Thyroid gland (tissue), 4 donors: ENCODE results near the gene METTL9. TPM values are rescaled to one million over a fixed set of nuclear protein-coding genes. Genes with fewer than 3 reads are reported as not detected.

ENCODE experiments used
- DNase-seq, 2 donors: peaks; one replicate each; pipeline ENCODE4 v3.0.0-alpha.2; 2019
- H3K27ac ChIP-seq, 3 donors: fragments of 200-600 bp; sonication (generic); 1 replicate in 2 of 3; 2 replicates in 1 of 3; pipeline ENCODE4 v1.5.1; 2016 to 2019; ENCODE audit warnings: mild to moderate bottlenecking in 1 of 3, moderate library complexity in 1 of 3
- H3K27me3 ChIP-seq: fragments of 200-600 bp; sonication (generic); one replicate; pipeline ENCODE4 v1.5.1; 2019
- H3K36me3 ChIP-seq, 2 donors: fragments of 200-600 bp; sonication (generic); one replicate each; pipeline ENCODE4 v1.5.1; 2016 to 2019
- H3K4me1 ChIP-seq, 2 donors: fragments of 200-600 bp; sonication (generic); one replicate each; pipeline ENCODE4 v1.5.1; 2017 to 2019
- H3K4me3 ChIP-seq, 3 donors: fragments of 200-600 bp; sonication (generic); replicated peaks in 1 of 3; 1 replicate in 2 of 3; 2 replicates in 1 of 3; pipeline ENCODE4 v1.5.1; 2016; ENCODE audit warnings: mild to moderate bottlenecking in 1 of 3
- H3K9me3 ChIP-seq: fragments of 200-600 bp; sonication (generic); one replicate; pipeline ENCODE4 v1.5.1; 2017
- CTCF ChIP-seq, 6 experiments: fragments of 200-600 bp in 3 of 6; fragments of 450-650 bp in 3 of 6; sonication (generic) in 3 of 6; IDR thresholded peaks; one replicate each; pipeline ENCODE4 v1.5.1; 2016 to 2019; ENCODE audit warnings: antibody characterized with exemption in 6 of 6, mild to moderate bottlenecking in 2 of 6, inconsistent platforms in 1 of 6, moderate library complexity in 1 of 6
- POLR2A ChIP-seq, 2 donors: fragments of 450-650 bp; IDR thresholded peaks; one replicate each; pipeline ENCODE4 v1.6.1; 2017; ENCODE audit warnings: antibody characterized with exemption in 2 of 2, mild to moderate bottlenecking in 2 of 2, moderate library complexity in 1 of 2
- WGBS, 2 donors: methylation state at CpG; one replicate each; pipeline ENCODE4 v1.1.5; 2017; 5-methylcytosine and 5-hydroxymethylcytosine counted together
- intact Hi-C: fragments of 100-400 bp; cut with DNase I; formaldehyde crosslinking; loops from one replicate; pipeline ENCODE4 v1.15.1; 2023
- total RNA-seq, 4 donors: library from RNA; depleted of rRNA; stranded (reverse); fragments of >200 nt; gene quantifications; one replicate each; pipeline ENCODE4 v1.2.3, GENCODE V29; 2016

Gene METTL9
- total RNA-seq, 4 donors from 2014 or later: 139 to 196 (median 181) TPM

DNA sequence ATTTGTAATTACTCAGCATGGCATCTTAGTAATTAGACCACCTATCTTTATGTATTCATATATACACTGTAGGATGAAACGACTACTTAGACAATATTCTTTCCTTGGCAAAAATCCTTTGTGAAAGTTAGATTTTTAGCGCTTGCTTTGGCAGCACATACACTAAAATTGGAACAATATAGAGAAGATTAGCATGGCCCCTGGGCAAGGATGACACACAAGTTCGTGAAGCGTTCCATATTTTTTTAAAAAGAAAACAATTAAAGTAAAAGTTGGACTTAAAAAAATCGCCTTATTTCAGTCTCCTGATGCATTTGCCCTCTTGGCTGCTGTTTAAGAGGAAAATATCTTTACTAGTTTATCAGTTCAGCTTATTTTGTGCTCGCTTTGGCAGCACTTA is 42.5 kb downstream of the METTL9 start:
- H3K36me3 ChIP-seq: no peaks in the 10 kb centered on the region
- TF ChIP-seq CTCF (IDR thresholded peaks at IDR 0.05): no peak
- TF ChIP-seq POLR2A (IDR thresholded peaks at IDR 0.05): no peak
- intact Hi-C loops: loop anchor here (5.0 kb wide), 1 partner anchor 60 kb away; no protein-coding TSS in a partner anchor

DNA sequence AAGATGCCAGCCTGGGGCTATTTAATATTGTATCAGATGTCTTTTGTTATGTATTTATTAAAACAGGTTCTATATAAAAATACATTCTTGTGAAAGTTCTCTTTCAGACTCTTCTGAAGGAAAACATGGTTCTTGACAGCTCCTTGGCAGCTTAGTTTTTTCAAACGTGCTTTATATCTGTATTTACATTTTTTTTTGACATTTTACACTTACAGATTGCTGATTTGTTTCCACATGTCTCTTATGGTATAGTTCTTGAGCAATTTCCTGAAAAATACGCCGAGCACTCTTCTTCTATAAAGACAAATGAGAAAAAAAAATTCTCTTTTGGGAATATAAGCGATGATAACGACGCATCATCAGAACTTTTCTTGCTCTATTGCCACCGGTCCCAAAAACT is 43.5 kb downstream of the METTL9 start:
- H3K9me3 ChIP-seq: no peaks in the 10 kb centered on the region
- no peaks in the 10 kb centered on the region for H3K36me3 ChIP-seq
- intact Hi-C loops: loop anchor here (5.0 kb wide), 1 partner anchor 61 kb away; no protein-coding TSS in a partner anchor
- 82 to 86% methylated on average over 7 of the region's 7 CpGs for WGBS, 2 donors
- no peaks in the 10 kb centered on the region for H3K27me3 ChIP-seq
- H3K4me3 ChIP-seq: no peak overlapping the region
- H3K4me1 ChIP-seq: no peaks in the 10 kb centered on the region
- DNase-seq: no peak
- TF ChIP-seq CTCF (IDR thresholded peaks at IDR 0.05): no peak
- peak overlapping the region in 1 of 3 donors; percentile 3 for H3K27ac ChIP-seq

More for the DNA sequence above, 42.5 kb downstream of the METTL9 start:
- H3K9me3 ChIP-seq: no peaks in the 10 kb centered on the region
- no peaks in the 10 kb centered on the region for H3K27me3 ChIP-seq
- no peak overlapping the region for H3K4me3 ChIP-seq
- no peak overlapping the region for H3K27ac ChIP-seq
- 81 to 86% methylated on average over 6 of the region's 6 CpGs for WGBS, 2 donors
- H3K4me1 ChIP-seq: no peaks in the 10 kb centered on the region
- no peak for DNase-seq

- no peaks in the 10 kb centered on the region for H3K36me3 ChIP-seq
- no peak overlapping the region for H3K4me3 ChIP-seq
- 98 to 99% methylated on average over 3 of the region's 3 CpGs for WGBS, 2 donors
- H3K9me3 ChIP-seq: no peaks in the 10 kb centered on the region
- DNase-seq: no peak
- TF ChIP-seq CTCF (IDR thresholded peaks at IDR 0.05): no peak
- TF ChIP-seq POLR2A (IDR thresholded peaks at IDR 0.05): no peak
- H3K4me1 ChIP-seq: no peaks in the 10 kb centered on the region
- H3K27me3 ChIP-seq: no peaks in the 10 kb centered on the region
- H3K27ac ChIP-seq: no peak overlapping the region
- intact Hi-C loops: loop anchor here (5.0 kb wide), 1 partner anchor 61 kb away; no protein-coding TSS in a partner anchor
These were observed 44.4 kb downstream of the METTL9 start for GRCh38 chr16:21643785-21644184.

DNA sequence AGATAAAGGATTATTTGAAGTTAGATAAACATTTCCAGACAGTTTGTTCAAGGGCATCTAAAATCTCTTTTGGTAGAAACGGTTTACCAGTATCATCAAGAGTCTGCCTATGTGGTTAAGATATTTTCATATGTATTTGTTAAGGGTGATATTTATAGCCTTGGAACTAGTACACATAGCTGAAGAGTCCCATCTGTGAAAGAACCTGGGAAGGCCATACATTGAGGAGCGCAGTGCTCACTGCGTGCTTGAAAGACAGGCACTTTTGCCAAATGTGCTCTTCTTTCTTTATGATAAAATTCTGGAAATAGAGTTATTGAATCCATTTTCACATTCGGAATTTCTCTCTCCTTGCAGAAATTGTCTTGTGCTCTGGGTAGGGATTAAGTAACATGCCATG is 45.3 kb downstream of the METTL9 start:
- WGBS, 2 donors: 91 to 96% methylated on average over 4 of the region's 4 CpGs
- Histone ChIP-seq H3K4me3 (no peak overlapping the region), H3K27ac (no peak overlapping the region), H3K27me3 (no peaks in the 10 kb centered on the region), H3K9me3 (no peaks in the 10 kb centered on the region), H3K36me3 (no peaks in the 10 kb centered on the region), H3K4me1 (no peaks in the 10 kb centered on the region)
- DNase-seq: no peak
- TF ChIP-seq POLR2A (IDR thresholded peaks at IDR 0.05) (no peak), CTCF (IDR thresholded peaks at IDR 0.05) (no peak)
- intact Hi-C loops: loop anchor here (5.0 kb wide), 1 partner anchor 62 kb away; no protein-coding TSS in a partner anchor

DNA sequence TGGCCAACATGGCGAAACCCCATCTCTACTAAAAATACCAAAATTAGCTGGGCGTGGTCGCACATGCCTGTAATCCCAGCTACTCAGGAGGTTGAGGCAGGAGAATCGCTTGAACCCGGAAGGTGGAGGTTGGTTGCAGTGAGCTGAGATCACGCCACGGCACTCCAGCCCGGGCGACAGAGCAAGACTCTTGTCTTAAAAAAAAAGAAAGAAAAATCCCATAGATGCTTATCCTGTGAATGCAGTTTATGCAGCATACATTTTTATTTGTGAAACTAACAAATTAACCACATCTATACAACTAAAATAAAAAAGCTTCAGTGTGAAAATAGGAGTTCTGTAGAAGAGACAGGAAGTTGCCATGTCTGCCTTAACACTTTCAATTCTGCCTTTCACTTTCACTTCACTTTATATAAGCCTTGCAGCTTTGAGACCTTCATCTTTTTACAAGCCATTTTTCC is 45.9 kb downstream of the METTL9 start:
- no peaks in the 10 kb centered on the region for H3K4me1 ChIP-seq
- H3K4me3 ChIP-seq: no peak overlapping the region
- H3K9me3 ChIP-seq: no peaks in the 10 kb centered on the region
- no peak for DNase-seq
- H3K27me3 ChIP-seq: no peaks in the 10 kb centered on the region
- no peaks in the 10 kb centered on the region for H3K36me3 ChIP-seq
- TF ChIP-seq CTCF (IDR thresholded peaks at IDR 0.05) (no peak), POLR2A (IDR thresholded peaks at IDR 0.05) (no peak)
- H3K27ac ChIP-seq: peak overlapping the region in 1 of 3 donors; percentile 54
- intact Hi-C loops: no loop called here
- 82 to 91% methylated on average over 9 of the region's 9 CpGs for WGBS, 2 donors
